ENCODE data around the gene PAX8.

- TF ChIP-seq, protein P1, sequence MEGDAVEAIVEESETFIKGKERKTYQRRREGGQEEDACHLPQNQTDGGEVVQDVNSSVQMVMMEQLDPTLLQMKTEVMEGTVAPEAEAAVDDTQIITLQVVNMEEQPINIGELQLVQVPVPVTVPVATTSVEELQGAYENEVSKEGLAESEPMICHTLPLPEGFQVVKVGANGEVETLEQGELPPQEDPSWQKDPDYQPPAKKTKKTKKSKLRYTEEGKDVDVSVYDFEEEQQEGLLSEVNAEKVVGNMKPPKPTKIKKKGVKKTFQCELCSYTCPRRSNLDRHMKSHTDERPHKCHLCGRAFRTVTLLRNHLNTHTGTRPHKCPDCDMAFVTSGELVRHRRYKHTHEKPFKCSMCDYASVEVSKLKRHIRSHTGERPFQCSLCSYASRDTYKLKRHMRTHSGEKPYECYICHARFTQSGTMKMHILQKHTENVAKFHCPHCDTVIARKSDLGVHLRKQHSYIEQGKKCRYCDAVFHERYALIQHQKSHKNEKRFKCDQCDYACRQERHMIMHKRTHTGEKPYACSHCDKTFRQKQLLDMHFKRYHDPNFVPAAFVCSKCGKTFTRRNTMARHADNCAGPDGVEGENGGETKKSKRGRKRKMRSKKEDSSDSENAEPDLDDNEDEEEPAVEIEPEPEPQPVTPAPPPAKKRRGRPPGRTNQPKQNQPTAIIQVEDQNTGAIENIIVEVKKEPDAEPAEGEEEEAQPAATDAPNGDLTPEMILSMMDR (IDR thresholded peaks at IDR 0.05) = no peak
- TF ChIP-seq EP300 (IDR thresholded peaks at IDR 0.05) (no peak), POLR2A (IDR thresholded peaks at IDR 0.05) (no peak)
These were observed 59.7 kb downstream of the PAX8 start for GRCh38 chr2:113219092-113219441.

Measured in suprapubic skin (tissue), 3 donors.